NCI-H82 (cell line): ENCODE results near the gene GPR137C.

Experiments used
- DNase-seq: peaks from one replicate; lab custom pipeline; 2025; lab: John Stamatoyannopoulos, UW

The GPR137C gene

DNA sequence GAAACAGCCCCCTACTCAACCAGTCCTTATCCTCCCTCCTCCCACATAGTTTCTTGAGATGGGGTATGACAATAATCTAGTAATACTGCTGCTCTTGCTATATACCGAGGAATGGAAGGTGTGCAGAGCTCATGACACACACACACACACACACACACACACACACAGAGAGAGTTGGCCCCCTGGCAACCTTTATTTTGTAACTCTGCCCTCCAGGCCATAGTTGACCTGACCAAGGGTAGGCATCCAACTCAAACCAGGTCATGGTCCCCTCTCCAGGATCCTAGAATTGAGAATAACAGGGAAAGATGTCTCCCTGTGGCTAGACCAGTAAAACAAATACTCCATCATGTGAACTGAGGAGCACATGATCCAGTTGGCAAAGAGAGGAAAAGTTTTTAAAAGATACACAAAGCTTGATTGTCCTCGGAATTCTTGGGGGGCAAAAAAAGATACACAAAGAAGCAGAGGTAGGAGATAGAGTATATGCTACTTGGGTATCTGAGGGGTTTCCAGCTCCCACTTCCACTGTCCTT lies 131.4 kb downstream of the GPR137C start:
- no peak for DNase-seq

DNA sequence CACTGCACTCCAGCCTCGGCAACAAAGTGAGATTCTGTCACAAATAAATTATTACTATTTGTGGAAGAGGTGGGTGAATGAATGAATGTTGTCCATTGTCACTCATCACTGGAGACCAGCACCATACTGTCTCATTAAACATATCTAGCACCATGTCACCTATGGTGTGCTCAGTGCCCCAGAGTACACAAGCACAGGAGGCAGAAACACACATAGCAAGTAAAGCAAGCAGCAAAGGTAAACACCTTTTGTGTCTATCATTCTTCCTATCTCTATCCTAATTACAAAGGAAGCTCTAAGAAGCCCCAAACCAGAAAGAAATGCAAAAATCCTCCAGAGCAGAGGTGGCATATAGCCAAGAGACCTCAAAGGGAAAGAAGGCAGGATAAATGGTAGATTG lies 133.5 kb downstream of the GPR137C start:
- no peak for DNase-seq
